ENCODE results near the gene LMBRD1.
"Not testable (repeated sequence)": the region's sequence is repeated elsewhere in the genome, so short reads cannot be mapped to it uniquely, and the experiment has no call there.

DNA sequence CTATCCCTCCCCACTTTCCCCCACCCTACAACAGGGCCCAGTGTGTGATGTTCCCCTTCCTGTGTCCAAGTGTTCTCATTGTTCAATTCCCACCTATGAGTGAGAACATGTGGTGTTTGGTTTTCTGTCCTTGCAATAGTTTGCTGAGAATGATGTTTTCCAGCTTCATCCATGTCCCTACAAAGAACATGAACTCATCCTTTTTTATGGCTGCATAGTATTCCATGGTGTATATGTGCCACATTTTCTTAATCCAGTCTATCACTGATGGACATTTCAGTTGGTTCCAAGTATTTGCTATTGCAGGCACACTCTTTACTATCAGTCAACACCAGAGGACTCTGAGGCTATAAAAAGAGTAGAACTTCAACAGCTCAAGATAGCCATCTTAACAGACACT is 2.0 kb upstream of the LMBRD1 start:
- not testable (repeated sequence) for TF ChIP-seq CTCF, EP300, POLR2A (IDR thresholded peaks at IDR 0.05)

Measured in tibial nerve (tissue), 4 donors.